Measurements from ENCODE around the gene CPNE7. TPM values are rescaled to one million over a fixed set of nuclear protein-coding genes. Genes with fewer than 3 reads are reported as not detected.

The CPNE7 gene
- total and polyA plus RNA-seq, 9 of the 15 experiments (the other 6 are each of a cell fraction or from before 2014, with no cell fraction given), result 0.30 to 73.4 (median 32.7) TPM

GRCh38 chr16:89556750-89557689, 18.5 kb upstream of the CPNE7 start (continued):
- TF ChIP-seq HDAC2 (IDR thresholded peaks at IDR 0.05), result no peak
- TF ChIP-seq ZNF316 (IDR thresholded peaks at IDR 0.05), result no peak
- TF ChIP-seq POLR2AphosphoS2 (IDR thresholded peaks at IDR 0.05; ENCODE audit: low read length), result no peak
- TF ChIP-seq ZNF398 (CRISPR knock-in tag; IDR thresholded peaks at IDR 0.05), result no peak
- TF ChIP-seq NFYB (IDR thresholded peaks at IDR 0.05; ENCODE audit: extremely low read depth, insufficient read length), result no peak
- no peak for TF ChIP-seq DLX4 (CRISPR knock-in tag; IDR thresholded peaks at IDR 0.05)
- TF ChIP-seq FOXA1 (IDR thresholded peaks at IDR 0.05; ENCODE audit: borderline replicate concordance), result no peak
- TF ChIP-seq SMC3 (conservative IDR thresholded peaks at IDR 0.05; ENCODE audit: insufficient read depth, low read depth, low read length), result peak; percentile 60
- no peak for TF ChIP-seq PHF20 (IDR thresholded peaks at IDR 0.05; ENCODE audit: partially characterized antibody)
- TF ChIP-seq SREBF1 (IDR thresholded peaks at IDR 0.05; ENCODE audit: borderline replicate concordance, low read depth, low read length), result no peak
- TF ChIP-seq SLC30A9 (CRISPR knock-in tag; IDR thresholded peaks at IDR 0.05), result no peak
- TF ChIP-seq GABPA (tag; conservative IDR thresholded peaks at IDR 0.05; ENCODE audit: low read depth), result no peak
- no peak for TF ChIP-seq ZNF311 (CRISPR knock-in tag; IDR thresholded peaks at IDR 0.05)
- no peak for TF ChIP-seq ZNF75A (CRISPR knock-in tag; IDR thresholded peaks at IDR 0.05)
- no peak for TF ChIP-seq CLOCK (CRISPR knock-in tag; IDR thresholded peaks at IDR 0.05; ENCODE audit: borderline replicate concordance)
- no peak for TF ChIP-seq HDAC3 (IDR thresholded peaks at IDR 0.05; ENCODE audit: borderline replicate concordance, partially characterized antibody)
- TF ChIP-seq TRIM28 (IDR thresholded peaks at IDR 0.05), result no peak
- no peak for TF ChIP-seq LCOR (CRISPR knock-in tag; IDR thresholded peaks at IDR 0.05)
- TF ChIP-seq TEAD4 (IDR thresholded peaks at IDR 0.05; ENCODE audit: low read length), result peak; percentile 39
- TF ChIP-seq TEAD4 (CRISPR knock-in tag; IDR thresholded peaks at IDR 0.05; ENCODE audit: borderline replicate concordance), result no peak
- no peak for TF ChIP-seq MBD1 (CRISPR knock-in tag; IDR thresholded peaks at IDR 0.05)
- peak; percentile 33; the same call in 1 of the 2 replicates for TF ChIP-seq SPI1 (IDR thresholded peaks at IDR 0.05; ENCODE audit: borderline replicate concordance, low read depth, low read length)
- no peak for TF ChIP-seq ZNF444 (CRISPR knock-in tag; IDR thresholded peaks at IDR 0.05)

Data from K562 (cell line).